GM12872 (cell line): ENCODE measurements around the gene UBAP2L.

ENCODE experiments used
- TF ChIP-seq, protein P1 (sequence below): IDR thresholded peaks from 3 replicates; pipeline ENCODE4 v1.5.1; 2011; ENCODE audit warnings: low read depth, mild to moderate bottlenecking, low read length, moderate library complexity; ENCODE audit not compliant: insufficient read depth

Gene UBAP2L

DNA sequence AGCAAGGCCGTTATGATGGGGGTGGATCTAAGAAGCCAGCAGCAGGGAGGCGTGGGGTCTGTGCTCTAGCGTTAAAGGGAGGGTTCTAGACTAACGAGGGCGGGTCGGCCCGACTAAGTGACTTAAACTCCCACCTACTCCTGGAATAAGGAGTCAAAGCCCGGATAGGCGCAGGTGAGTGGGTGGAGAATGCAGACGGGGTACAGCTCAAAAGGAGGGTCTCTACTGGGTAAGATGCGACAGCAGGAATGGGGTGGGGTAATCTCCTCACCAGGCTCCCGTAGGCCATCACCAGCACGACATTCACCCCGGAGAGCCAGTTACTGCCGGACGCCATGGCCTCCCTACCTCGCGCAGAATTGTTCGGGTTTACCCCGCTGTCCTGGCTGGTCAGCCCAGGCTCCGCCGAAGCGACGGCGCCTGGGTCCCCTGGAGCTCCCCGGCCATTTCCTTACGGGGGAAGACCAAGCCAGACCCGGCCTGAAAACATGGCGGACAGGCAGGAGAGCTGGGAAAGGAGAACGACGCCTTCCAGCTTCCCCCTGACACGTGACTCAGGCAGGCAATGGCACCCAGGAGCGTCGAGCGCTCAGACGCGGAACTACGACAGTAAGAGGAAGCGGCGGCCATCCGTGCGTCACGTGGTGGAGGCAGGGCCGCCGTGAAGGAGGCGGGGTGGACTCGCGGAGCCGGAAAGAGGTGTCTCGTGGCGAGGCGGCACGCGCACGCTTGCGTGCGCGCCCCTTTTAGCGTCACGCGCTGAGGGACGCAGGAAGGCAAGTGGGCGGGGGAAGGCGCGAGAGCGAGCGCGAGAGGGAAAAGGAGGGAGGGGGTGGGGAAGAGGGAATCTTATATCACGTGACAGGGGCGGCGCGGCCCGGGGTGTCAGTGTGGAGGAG, at the start of gene UBAP2L:
UBAP2L (plus strand) TSS at position 885 of the 899 bp plus-strand sequence. CDS start 4,169 bp downstream, outside the sequence.
- TF ChIP-seq, protein P1, sequence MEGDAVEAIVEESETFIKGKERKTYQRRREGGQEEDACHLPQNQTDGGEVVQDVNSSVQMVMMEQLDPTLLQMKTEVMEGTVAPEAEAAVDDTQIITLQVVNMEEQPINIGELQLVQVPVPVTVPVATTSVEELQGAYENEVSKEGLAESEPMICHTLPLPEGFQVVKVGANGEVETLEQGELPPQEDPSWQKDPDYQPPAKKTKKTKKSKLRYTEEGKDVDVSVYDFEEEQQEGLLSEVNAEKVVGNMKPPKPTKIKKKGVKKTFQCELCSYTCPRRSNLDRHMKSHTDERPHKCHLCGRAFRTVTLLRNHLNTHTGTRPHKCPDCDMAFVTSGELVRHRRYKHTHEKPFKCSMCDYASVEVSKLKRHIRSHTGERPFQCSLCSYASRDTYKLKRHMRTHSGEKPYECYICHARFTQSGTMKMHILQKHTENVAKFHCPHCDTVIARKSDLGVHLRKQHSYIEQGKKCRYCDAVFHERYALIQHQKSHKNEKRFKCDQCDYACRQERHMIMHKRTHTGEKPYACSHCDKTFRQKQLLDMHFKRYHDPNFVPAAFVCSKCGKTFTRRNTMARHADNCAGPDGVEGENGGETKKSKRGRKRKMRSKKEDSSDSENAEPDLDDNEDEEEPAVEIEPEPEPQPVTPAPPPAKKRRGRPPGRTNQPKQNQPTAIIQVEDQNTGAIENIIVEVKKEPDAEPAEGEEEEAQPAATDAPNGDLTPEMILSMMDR = no peak

- TF ChIP-seq, protein P1 = no peak
Measured at GRCh38 chr1:154171223-154171583, 49.6 kb upstream of the UBAP2L start.

DNA sequence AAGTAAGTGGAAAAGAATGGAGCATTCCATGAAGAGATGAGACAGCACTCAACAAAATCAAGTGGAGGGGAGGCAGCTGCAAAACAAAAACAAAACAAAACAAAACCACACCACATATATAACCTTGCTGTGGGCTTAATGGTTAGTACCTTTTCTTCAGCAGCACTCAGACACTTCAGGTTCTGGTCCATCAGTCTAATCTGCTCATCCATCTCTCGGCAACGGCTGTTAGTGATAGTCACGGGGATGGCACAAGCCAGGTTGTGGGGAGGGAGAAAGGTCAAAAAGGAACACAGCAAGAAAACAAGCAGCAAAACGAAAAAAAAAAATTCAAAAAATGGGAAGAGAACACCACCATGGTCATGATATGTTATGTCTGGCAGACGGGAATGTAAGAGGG, 48.9 kb upstream of the UBAP2L start:
- TF ChIP-seq, protein P1 = no peak

GRCh38 chr1:154174654-154175053, 46.1 kb upstream of the UBAP2L start:
- TF ChIP-seq, protein P1 = no peak

GRCh38 chr1:154176337-154176736, 44.4 kb upstream of the UBAP2L start:
- TF ChIP-seq, protein P1 = no peak

GRCh38 chr1:154178013-154178412, 42.7 kb upstream of the UBAP2L start:
- TF ChIP-seq, protein P1 = no peak

- TF ChIP-seq, protein P1 = no peak
Measured at GRCh38 chr1:154178911-154179811, 41.6 kb upstream of the UBAP2L start.
